HG03378 (cell line): ENCODE measurements around the gene PPP1R12B.
"Not testable (repeated sequence)": the region's sequence is repeated elsewhere in the genome, so short reads cannot be mapped to it uniquely, and the experiment has no call there.

Experiments used
- ATAC-seq: cut with Tn5 transposase; IDR thresholded peaks from one replicate; pipeline ENCODE4 v1.9.1; 2021; ENCODE audit warnings: mild to moderate bottlenecking, moderate library complexity; ENCODE audit not compliant: unreplicated experiment

PPP1R12B gene

DNA sequence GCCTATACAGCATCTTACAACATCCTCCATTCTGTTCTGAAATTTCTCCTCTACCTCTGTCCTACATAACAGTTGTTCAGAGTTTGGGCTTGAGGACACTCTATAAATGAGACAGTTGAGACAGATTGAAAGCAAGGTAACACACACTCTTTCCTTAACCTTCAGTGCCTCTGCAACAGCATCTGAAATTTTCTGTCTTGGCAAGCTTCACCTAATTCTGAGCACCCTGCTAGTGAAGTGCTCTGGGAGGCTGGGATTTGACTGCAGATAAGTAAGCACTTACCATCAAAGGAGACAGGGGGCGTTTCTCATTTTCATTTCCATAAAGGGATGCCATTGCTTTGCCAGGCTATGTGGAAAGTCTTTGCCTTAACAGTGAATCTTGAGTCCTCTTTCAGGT is 53.3 kb downstream of the PPP1R12B start:
- ATAC-seq, result not testable (repeated sequence)

DNA sequence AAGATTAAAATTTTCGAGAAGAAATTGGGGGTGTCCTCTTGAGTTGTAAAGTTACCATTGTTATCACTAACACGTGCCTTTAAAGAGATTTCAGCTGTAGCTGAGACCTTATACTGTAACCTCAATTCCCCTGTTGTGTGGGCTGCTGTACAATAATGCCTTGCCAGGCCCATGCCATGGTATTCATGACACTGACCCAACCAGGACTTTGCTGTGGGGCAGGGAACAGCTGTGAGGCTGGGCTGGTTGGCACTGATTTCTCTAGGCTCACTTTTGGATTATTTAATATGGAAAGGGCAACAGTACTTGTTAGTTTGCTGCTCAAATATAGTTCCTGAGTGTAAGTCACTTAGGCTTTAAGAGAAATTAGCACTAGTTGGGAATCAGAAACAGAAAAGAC is 54.9 kb downstream of the PPP1R12B start:
- not testable (repeated sequence) for ATAC-seq

- no peak for ATAC-seq
Observed at GRCh38 chr1:202405928-202406327, 57.4 kb downstream of the PPP1R12B start.

DNA sequence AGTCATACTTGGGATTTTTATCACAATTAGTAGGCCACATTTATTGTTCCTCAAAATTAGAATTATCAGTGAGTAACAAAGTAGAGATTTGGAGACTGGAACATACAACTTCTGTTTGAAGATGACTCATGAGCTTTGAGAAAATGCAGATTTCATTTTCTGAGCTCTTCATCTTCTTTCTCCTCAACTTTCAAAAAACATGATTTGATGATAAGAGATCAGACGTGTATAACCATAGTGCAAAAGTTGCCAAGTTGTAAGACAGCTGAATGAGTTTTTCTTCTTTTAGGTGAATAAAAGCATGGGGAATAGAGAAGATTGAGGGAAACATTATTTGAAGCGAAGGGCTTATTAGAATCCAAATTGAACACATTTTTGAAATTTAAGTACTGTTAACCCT is 58.4 kb downstream of the PPP1R12B start:
- ATAC-seq, result not testable (repeated sequence)

- not testable (repeated sequence) for ATAC-seq
Observed at GRCh38 chr1:202407378-202407777, 58.9 kb downstream of the PPP1R12B start.

DNA sequence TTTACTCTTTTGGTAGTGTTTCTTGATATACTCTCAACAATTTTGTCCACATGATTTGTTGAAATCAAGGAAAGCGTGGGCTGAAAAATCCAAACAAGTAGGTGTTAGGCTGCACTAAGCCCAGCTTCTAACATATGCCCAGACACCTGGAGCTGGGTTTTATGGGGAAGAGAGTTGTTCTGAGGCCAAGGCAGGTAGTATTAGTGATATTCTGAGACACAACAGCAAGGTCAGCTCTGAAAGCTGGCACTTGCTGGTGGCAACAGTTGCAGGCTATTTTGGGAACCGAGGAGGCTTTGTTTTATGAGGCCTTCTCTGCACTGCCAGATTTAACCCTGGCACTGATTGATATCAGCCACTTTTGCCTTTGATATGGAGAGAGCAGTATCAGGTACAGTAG is 61.8 kb downstream of the PPP1R12B start:
- not testable (repeated sequence) for ATAC-seq

GRCh38 chr1:202410854-202411357 is 62.4 kb downstream of the PPP1R12B start:
- not testable (repeated sequence) for ATAC-seq

DNA sequence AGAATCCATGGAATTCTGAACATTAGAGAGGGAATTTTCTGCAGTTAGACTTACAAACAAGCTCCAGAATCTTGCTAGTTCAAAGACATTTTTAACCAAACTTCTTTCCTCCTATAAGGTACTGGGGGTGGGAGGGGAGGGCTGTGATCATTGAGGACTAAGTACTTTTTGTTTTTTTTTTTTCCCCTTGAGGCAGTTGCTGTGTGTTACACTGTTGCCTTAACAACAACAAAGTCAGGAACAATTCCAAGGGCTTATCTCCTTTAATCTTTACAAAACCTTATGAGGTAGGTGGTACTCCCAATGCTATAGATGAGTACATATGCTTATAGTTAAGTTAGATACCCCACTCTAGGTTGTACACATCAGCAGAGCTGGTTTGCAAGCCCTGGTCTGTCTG is 62.9 kb downstream of the PPP1R12B start:
- ATAC-seq, result no peak

DNA sequence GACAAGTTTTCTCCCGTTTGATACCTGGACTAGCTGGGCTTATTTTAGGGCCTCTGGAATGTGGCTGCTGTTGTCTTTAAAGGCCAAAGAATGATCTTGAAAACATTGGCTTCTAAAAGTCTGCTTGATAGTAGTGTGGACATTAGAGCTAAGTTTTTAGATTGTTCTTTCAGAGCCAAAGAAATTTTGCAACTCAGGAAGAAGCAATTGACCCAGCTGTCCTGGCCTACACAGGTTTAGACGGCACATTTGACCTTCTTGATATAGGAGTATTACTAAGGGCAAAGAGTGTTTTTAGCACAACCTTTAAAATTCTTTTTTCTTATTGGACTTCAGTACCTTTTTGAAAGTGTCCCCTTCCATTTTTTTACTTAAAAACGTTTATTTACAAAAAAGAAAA is 63.9 kb downstream of the PPP1R12B start:
- not testable (repeated sequence) for ATAC-seq

DNA sequence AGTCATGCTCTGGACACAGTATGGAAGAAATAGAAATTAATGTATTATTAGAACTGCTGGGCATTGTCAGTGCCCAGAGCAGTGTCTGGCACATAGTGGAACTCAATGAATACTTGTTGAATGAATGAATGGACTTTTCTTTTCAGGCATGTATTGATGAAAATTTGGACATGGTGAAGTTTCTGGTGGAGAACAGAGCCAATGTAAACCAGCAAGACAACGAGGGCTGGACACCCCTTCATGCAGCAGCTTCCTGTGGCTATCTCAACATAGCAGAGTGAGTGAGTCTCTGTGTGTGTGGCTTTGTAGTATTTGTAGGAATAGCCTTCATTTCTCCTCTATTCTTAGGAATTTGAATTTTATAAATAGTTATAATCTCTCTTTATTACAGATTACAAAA is 68.1 kb downstream of the PPP1R12B start:
- no peak for ATAC-seq

DNA sequence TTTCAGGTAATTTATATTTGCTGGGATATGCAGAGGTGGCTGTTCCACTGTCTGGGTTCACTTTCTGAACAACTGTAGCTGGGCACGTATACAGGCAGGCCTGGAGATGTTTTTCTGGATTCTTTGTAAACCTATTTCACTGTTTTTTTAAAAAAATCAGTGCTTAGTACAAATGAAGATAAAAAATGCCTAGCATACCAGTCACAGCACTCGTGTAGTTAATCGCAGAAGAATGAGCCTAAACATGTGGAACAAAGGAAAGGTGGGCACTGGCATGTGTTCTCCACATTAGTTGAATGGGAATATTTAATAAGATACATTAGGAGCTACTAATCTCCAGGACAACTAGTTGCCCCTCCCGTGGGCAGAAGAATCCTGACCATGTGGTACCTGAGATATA is 68.6 kb downstream of the PPP1R12B start:
- not testable (repeated sequence) for ATAC-seq

DNA sequence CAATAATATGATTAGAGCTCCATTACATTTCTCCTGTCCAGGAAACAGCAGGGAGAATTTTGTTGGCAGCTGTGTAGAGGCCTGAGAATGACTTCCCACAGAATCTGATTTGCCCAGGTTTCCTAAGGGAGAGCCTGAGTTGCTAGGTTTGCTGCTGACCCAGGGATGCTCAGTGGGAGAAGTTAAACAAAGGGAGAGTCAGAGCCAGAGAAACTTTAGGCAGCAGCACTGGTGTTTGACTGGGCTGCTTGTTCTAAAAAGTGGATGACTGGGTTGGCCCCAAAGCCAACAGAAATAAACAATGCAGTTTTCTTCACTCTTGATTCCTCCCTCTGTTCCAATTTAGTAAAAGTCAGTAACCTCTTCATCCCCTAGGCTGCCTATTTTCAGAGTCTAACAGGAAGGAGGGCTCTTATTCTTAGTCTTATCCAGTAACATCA is 69.3 kb downstream of the PPP1R12B start:
- ATAC-seq, result not testable (repeated sequence)

GRCh38 chr1:202419731-202420130 is 71.2 kb downstream of the PPP1R12B start:
- ATAC-seq, result not testable (repeated sequence)

- ATAC-seq, result not testable (repeated sequence)
Observed at GRCh38 chr1:202420422-202421094, 72.1 kb downstream of the PPP1R12B start.

GRCh38 chr1:202422709-202423108 is 74.2 kb downstream of the PPP1R12B start:
- not testable (repeated sequence) for ATAC-seq

DNA sequence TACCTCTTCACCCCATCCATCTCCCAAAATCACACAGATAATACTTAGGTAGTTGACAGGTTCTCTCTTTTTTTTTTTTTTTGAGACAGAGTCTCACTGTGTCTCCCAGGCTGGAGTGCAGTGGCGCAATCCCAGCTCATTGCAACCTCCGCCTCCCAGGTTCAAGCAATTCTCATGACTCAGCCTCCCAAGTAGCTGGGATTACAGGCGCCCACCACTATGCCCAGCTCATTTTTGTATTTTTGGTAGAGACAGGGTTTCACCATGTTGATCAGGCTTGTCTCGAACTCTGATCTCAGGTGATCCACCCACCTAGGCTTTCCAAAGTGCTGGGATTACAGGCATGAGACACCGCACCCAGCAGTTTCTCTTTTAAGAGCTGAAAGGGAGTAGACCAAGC is 75.8 kb downstream of the PPP1R12B start:
- not testable (repeated sequence) for ATAC-seq

- ATAC-seq, result not testable (repeated sequence)
Observed at GRCh38 chr1:202430111-202430510, 81.6 kb downstream of the PPP1R12B start.

- ATAC-seq, result not testable (repeated sequence)
Observed at GRCh38 chr1:202432338-202432737, 83.8 kb downstream of the PPP1R12B start.

DNA sequence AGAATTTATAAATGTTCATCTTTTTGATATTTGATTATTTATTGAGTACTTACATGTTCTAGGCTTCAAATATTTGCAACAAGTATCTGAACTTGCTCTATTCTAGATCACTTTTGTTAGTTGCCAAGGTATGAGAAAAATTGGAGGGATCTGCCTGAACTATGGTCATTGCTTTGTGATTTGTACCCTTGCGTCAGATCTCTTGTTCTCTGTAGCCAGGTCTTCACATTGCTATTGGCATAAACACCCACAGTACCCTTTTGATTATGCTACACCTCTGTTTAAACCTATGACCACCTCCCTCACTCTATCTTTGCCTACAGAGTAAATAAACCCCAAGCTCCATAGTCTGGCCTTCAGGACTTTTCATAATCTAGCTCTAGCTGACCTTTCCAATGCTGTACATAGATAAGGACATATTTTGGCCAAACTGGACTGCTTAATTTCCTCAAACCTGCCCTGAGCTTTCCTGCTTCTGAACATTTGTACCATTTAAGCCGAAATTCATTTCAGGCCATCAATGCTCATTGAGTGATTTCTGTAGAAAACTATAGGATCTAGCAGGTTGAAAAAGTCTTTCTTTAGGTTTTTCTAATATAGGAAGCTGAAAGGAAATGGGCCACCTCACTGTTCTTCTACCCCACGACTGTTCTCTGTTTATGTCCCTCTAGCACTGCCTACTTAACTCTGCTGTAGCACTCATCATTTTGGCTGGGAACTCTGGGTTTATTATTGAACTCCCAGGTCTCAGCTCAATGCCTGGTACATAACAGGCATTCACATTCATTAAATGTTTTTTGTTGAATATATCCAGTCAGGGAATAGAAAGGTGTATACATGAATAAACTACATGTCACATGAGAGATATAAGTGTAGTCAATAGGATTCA is 84.9 kb downstream of the PPP1R12B start:
- ATAC-seq, result no peak

DNA sequence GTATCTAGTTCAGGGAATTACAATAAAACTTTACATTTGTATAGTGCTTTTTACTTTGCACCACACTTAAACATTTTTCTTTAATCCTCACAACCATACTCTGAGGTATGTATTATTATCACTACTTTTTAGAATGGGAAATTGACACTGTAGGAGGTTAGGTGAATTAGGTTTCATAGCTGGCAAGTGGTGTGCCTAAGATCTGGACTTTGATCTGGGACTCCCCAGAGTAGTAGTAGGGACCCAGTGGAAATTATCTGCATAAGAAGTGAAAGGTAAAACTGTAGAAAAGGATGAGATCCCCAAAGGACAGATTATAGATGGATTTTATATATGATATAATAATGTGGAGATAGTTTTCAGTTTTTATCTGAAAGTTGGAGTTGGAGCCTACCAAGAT is 85.6 kb downstream of the PPP1R12B start:
- ATAC-seq, result no peak

DNA sequence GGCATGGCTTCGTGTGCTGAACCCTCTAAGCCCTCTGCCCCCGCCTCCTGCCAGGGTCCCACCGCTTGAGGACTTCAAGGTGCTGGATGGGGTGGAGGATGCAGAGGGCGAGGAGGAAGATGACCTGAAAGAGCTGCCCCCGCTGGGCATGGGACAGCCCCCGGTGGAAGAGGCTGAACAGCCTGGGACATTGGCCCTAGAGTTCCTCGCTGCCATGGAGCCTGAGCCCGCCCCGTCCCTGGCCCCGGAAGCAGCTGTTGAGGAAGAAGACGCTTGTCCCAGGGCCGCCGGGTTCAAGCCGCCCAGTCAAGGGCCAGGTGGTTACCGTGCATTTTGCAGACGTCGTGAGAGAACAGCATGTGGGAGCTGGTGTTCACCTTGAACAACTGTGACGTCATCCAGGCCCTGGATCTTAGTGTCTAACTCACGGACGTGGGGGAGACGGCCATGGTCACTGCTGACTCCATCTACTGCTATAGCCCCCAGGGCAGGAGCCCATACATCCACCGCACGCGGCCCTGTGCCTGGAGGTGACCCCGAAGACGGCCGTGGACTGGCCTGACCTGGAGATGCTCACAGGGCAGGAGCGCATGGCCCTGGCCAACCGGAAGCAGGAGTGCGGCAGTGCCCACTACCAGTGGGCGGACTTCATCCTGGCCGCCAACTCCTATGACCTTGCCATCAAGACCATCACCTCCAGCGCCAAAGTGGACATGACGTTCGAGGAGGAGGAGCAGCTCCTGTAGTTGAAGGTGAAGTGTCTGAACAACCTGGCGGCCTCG is 90.1 kb downstream of the PPP1R12B start:
- no peak for ATAC-seq
